Endodermal cell (in vitro differentiated cells): ENCODE results near the gene KCNJ12. TPM values are rescaled to one million over a fixed set of nuclear protein-coding genes. Genes with fewer than 3 reads are reported as not detected.

Experiments
- DNase-seq: peaks from one replicate; pipeline ENCODE4 v3.0.0-alpha.2; 2017
- H3K27ac ChIP-seq: 2 replicates; pipeline ENCODE4 v1.5.1; 2013; ENCODE audit warnings: mild to moderate bottlenecking, low read depth, low read length, moderate library complexity
- H3K27me3 ChIP-seq: 2 replicates; pipeline ENCODE4 v1.6.1; 2013; ENCODE audit warnings: mild to moderate bottlenecking, low read length, moderate library complexity; ENCODE audit not compliant: insufficient read depth, control insufficient read depth, poor library complexity, severe bottlenecking
- H3K36me3 ChIP-seq: 2 replicates; pipeline ENCODE4 v1.7.0; 2013; ENCODE audit warnings: mild to moderate bottlenecking, low read length, moderate library complexity; ENCODE audit not compliant: control insufficient read depth, insufficient read depth
- H3K4me1 ChIP-seq: one replicate; pipeline ENCODE4 v1.7.0; 2013; ENCODE audit warnings: low read length; ENCODE audit not compliant: control insufficient read depth, insufficient read depth
- H3K4me3 ChIP-seq: 2 replicates; pipeline ENCODE4 v1.5.1; 2013; ENCODE audit warnings: mild to moderate bottlenecking, low read length, moderate library complexity
- H3K9ac ChIP-seq: 2 replicates; pipeline ENCODE4 v1.6.1; 2013; ENCODE audit warnings: mild to moderate bottlenecking, low read length, moderate library complexity; ENCODE audit not compliant: poor library complexity, severe bottlenecking; ENCODE audit errors: extremely low read depth
- H3K9me3 ChIP-seq: 2 replicates; pipeline ENCODE4 v1.6.1; 2013; ENCODE audit warnings: mild to moderate bottlenecking, low read length, moderate library complexity; ENCODE audit not compliant: control insufficient read depth
- H3K27ac Mint-ChIP-seq: 2 replicates; pipeline ENCODE4 v1.8.0; 2020; ENCODE audit warnings: mixed read lengths
- H3K27me3 Mint-ChIP-seq: 2 replicates; pipeline ENCODE4 v1.8.0; 2021; ENCODE audit warnings: mild to moderate bottlenecking, mixed read lengths; ENCODE audit not compliant: insufficient read depth
- H3K36me3 Mint-ChIP-seq: 2 replicates; pipeline ENCODE4 v1.8.0; 2020; ENCODE audit warnings: low read depth, mixed read lengths
- H3K4me1 Mint-ChIP-seq: 2 replicates; pipeline ENCODE4 v1.8.0; 2020; ENCODE audit warnings: mixed read lengths
- H3K4me3 Mint-ChIP-seq: 2 replicates; pipeline ENCODE4 v1.8.0; 2020; ENCODE audit warnings: mild to moderate bottlenecking, moderate library complexity, mixed read lengths
- H3K9me3 Mint-ChIP-seq: 2 replicates; pipeline ENCODE4 v1.8.0; 2020; ENCODE audit warnings: mild to moderate bottlenecking, mixed read lengths
- WGBS, 2 experiments: methylation state at CpG; one replicate each; pipeline versions ENCODE4 v1.1.5 to v1.1.7; 2013; ENCODE audit warnings: missing lambda C conversion rate in 2 of 2, mixed read lengths in 1 of 2; ENCODE audit not compliant: insufficient coverage in 1 of 2, insufficient read length in 1 of 2; 5-methylcytosine and 5-hydroxymethylcytosine counted together
- total RNA-seq, 2 donors: library from RNA; stranded (reverse); fragmentation: NEBNext Ultra II Directional in 1 of 2; extraction: Animal tissue kit (Norgen Biotek cat#: 25700) in 1 of 2; gene quantifications; 2 replicates in 1 of 2; 3 replicates in 1 of 2; pipeline ENCODE4 v1.2.1, GENCODE V29; 2021
- TF ChIP-seq, protein P1 (sequence below): fragments of 200-600 bp; sonication (generic); conservative IDR thresholded peaks from 2 replicates; pipeline ENCODE4 v1.5.0; 2021; ENCODE audit warnings: antibody characterized with exemption, mild to moderate bottlenecking

The KCNJ12 gene
- total RNA-seq, 2 donors from 2014 or later = 2.3 to 2.6 TPM

DNA sequence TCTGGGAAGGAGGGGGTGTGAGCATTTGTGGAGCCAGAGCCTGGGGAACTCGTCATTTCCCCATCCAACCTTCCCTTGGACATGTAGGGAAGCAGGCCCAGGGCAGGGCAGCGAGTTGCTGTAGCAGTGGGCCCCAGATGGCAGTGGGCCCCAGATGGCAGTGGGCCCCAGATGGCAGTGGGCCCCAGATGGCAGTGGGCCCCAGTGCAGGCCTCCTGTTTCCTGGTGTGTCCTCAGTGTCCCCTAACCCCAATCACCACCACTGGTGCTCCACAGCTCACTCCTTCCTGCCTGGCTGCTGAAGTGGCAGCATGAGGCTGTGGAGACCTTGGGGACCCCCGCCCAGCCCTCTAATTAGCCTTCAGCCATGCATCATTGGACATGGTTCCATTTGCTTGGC, 4.5 kb downstream of the KCNJ12 start:
- no peak for DNase-seq
- Histone ChIP-seq H3K9me3 (no peaks in the 10 kb centered on the region), H3K27ac (no peak overlapping the region), H3K4me1 (no peaks in the 10 kb centered on the region), H3K27me3 (peaks cover 24% of the 10 kb centered on the region), H3K36me3 (no peaks in the 10 kb centered on the region), H3K9ac (no peak overlapping the region), H3K4me3 (no peak overlapping the region)
- no peak overlapping the region for H3K27ac Mint-ChIP-seq
- no peak overlapping the region for H3K4me3 Mint-ChIP-seq
- no peaks in the 10 kb centered on the region for H3K36me3 Mint-ChIP-seq
- TF ChIP-seq, protein P1, sequence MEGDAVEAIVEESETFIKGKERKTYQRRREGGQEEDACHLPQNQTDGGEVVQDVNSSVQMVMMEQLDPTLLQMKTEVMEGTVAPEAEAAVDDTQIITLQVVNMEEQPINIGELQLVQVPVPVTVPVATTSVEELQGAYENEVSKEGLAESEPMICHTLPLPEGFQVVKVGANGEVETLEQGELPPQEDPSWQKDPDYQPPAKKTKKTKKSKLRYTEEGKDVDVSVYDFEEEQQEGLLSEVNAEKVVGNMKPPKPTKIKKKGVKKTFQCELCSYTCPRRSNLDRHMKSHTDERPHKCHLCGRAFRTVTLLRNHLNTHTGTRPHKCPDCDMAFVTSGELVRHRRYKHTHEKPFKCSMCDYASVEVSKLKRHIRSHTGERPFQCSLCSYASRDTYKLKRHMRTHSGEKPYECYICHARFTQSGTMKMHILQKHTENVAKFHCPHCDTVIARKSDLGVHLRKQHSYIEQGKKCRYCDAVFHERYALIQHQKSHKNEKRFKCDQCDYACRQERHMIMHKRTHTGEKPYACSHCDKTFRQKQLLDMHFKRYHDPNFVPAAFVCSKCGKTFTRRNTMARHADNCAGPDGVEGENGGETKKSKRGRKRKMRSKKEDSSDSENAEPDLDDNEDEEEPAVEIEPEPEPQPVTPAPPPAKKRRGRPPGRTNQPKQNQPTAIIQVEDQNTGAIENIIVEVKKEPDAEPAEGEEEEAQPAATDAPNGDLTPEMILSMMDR = no peak
- H3K27me3 Mint-ChIP-seq = peaks cover 30% of the 10 kb centered on the region
- peaks cover 4% of the 10 kb centered on the region for H3K4me1 Mint-ChIP-seq
- 88 to 100% methylated on average over 1 to 3 of the region's 3 CpGs for WGBS, 2 experiments
- H3K9me3 Mint-ChIP-seq = no peaks in the 10 kb centered on the region

DNA sequence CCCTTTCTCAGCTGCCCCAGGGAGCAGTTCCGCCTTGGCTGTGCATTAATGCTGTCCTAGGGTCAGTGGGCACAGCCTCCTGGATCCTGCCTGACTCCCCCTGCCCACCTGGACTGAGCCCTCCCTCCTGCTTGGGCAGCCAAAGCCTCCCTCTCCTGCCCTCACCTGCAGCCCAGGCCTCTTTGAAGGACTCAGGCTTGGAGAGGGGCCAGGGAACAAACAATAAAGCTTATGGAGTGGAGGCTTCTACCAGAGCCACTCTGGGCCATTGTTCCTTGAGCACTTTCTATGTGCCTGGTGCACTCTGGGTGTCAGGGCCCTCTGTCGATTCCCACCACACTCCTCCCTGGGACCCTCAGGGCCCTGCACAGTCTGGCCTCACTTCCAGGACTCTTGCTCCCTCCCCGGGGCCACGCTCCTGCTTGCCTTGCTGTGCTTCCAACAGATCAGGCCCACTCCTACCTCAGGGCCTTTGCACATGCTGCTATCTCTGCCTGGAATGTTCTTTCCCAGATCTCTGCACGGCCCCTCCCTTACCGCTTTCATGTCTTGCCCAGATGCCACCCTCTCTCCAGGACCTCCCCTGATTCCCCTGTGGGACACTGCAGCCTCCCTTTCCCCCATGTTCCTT, 5.0 kb downstream of the KCNJ12 start:
- H3K4me3 Mint-ChIP-seq = no peak overlapping the region
- H3K36me3 Mint-ChIP-seq = no peaks in the 10 kb centered on the region

DNA sequence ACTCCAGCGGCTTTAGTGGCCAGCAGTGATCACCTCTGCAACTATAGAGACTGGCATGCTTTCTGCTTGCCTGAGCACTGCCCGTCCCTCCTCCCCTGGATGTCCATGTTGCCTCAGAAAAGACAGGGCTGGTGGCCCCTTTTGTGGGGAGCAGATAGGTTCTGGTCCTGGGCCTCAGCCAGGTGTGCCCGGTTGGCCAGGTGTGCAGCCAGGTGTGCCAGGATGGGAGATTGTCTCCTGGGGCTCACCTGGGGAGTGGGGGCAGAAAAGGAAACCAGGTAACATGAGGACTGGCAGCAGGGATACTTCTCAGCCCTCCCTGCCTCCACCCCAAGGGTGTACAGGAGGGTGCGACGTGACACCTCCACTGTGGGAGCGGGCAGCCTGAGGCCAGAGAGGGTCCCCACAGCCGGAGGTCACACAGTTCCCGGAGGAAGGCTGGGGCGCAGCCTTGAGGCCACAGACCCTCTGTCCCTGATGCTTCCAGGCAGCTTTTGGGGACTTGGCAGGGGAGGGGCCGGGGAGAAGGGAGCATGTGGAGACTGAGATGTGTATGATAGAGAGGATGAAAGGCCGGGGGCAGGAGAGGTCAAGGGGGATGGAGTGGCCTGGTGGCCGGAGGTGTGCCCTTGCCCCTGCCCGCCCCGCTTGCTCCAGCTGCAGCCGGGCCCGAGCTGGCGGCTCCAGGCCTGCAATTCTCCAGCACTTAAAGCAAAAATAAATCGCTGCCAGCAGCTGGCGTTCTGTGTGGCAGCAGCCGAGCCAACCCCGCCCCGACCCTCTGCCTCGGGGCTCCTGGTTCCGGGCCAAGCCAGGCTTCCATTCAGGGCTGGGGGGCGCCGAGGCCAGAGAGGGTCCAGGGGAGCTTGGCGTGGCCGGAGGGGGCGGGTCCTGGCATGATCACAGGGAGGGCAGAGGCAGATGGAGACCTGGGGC, 6.7 kb downstream of the KCNJ12 start:
- no peaks in the 10 kb centered on the region for H3K36me3 Mint-ChIP-seq
- H3K27ac Mint-ChIP-seq = no peak overlapping the region
- H3K27me3 ChIP-seq = peaks cover 11% of the 10 kb centered on the region
- H3K4me3 Mint-ChIP-seq = no peak overlapping the region
- 92 to 99% methylated on average over 14 to 29 of the region's 29 CpGs for WGBS, 2 experiments
- no peaks in the 10 kb centered on the region for H3K4me1 ChIP-seq
- H3K27me3 Mint-ChIP-seq = peaks cover 14% of the 10 kb centered on the region
- TF ChIP-seq, protein P1 = no peak
- no peak overlapping the region for H3K9ac ChIP-seq
- no peaks in the 10 kb centered on the region for H3K36me3 ChIP-seq
- H3K9me3 ChIP-seq = no peaks in the 10 kb centered on the region
- no peaks in the 10 kb centered on the region for H3K4me1 Mint-ChIP-seq
- H3K4me3 ChIP-seq = no peak overlapping the region
- no peak for DNase-seq
- H3K27ac ChIP-seq = no peak overlapping the region
- H3K9me3 Mint-ChIP-seq = no peaks in the 10 kb centered on the region

More for the DNA sequence above, 5.0 kb downstream of the KCNJ12 start:
- Histone ChIP-seq H3K27ac (no peak overlapping the region), H3K4me1 (no peaks in the 10 kb centered on the region), H3K36me3 (no peaks in the 10 kb centered on the region), H3K27me3 (peaks cover 24% of the 10 kb centered on the region), H3K9ac (no peak overlapping the region), H3K9me3 (no peaks in the 10 kb centered on the region), H3K4me3 (no peak overlapping the region)
- H3K9me3 Mint-ChIP-seq = no peaks in the 10 kb centered on the region
- no peak overlapping the region for H3K27ac Mint-ChIP-seq
- peaks cover 25% of the 10 kb centered on the region for H3K27me3 Mint-ChIP-seq
- TF ChIP-seq, protein P1 = no peak
- H3K4me1 Mint-ChIP-seq = no peaks in the 10 kb centered on the region
- no peak for DNase-seq
- WGBS, 2 experiments = 89% methylated on average over 5 to 6 of the region's 6 CpGs
